COLO829 (cell line): ENCODE results near the gene UBA7.

Source experiments
- DNase-seq: peaks from one replicate; pipeline ENCODE4 v3.0.0; 2012; ENCODE audit warnings: low spot score

UBA7 gene

GRCh38 chr3:49804141-49805041 is 9.4 kb downstream of the UBA7 start:
- DNase-seq = no peak

- DNase-seq = no peak
Observed at GRCh38 chr3:49803465-49804140, 10.2 kb downstream of the UBA7 start.

- DNase-seq = peak; percentile 79
Observed at GRCh38 chr3:49802719-49803464, 10.9 kb downstream of the UBA7 start, which contains the start of gene INKA1. TSS of gene INKA1 (plus strand) at chr3:49803261. CDS start at chr3:49803393, 132 bp downstream.

GRCh38 chr3:49801160-49801559 is 12.6 kb downstream of the UBA7 start:
- DNase-seq = no peak

GRCh38 chr3:49799761-49800160 is 14.0 kb downstream of the UBA7 start, which contains the start of gene CDHR4:
TSS of gene CDHR4 (minus strand) at chr3:49799873. CDS start at chr3:49799812, 61 bp downstream.
- DNase-seq = no peak

- no peak for DNase-seq
Observed at GRCh38 chr3:49799105-49799504, 14.6 kb downstream of the UBA7 start.

GRCh38 chr3:49794926-49795905 is 18.5 kb downstream of the UBA7 start:
- no peak for DNase-seq

- DNase-seq = no peak
Observed at GRCh38 chr3:49794431-49794830, 19.3 kb downstream of the UBA7 start.

- DNase-seq = no peak
Observed at GRCh38 chr3:49793486-49794085, 20.2 kb downstream of the UBA7 start.

GRCh38 chr3:49792371-49793150 is 21.2 kb downstream of the UBA7 start:
- DNase-seq = no peak

- DNase-seq = no peak
Observed at GRCh38 chr3:49791571-49791970, 22.2 kb downstream of the UBA7 start.

- DNase-seq = no peak
Observed at GRCh38 chr3:49790626-49791411, 22.9 kb downstream of the UBA7 start.

GRCh38 chr3:49788056-49788455 is 25.7 kb downstream of the UBA7 start:
- DNase-seq = no peak

GRCh38 chr3:49787536-49787935 is 26.2 kb downstream of the UBA7 start:
- DNase-seq = no peak

- no peak for DNase-seq
Observed at GRCh38 chr3:49787182-49787464, 26.6 kb downstream of the UBA7 start.

GRCh38 chr3:49786357-49787181 is 27.2 kb downstream of the UBA7 start, which contains the start of gene IP6K1:
TSS of gene IP6K1 (minus strand) at chr3:49786542. CDS start at chr3:49748040, 38,502 bp downstream.
- DNase-seq = peak; percentile 100

GRCh38 chr3:49785565-49786356 is 28.0 kb downstream of the UBA7 start:
- DNase-seq = no peak
